Measurements from ENCODE around the gene OR13D1.
"Not testable (repeated sequence)": the region's sequence is repeated elsewhere in the genome, so short reads cannot be mapped to it uniquely, and the experiment has no call there.

The OR13D1 gene, protein sequence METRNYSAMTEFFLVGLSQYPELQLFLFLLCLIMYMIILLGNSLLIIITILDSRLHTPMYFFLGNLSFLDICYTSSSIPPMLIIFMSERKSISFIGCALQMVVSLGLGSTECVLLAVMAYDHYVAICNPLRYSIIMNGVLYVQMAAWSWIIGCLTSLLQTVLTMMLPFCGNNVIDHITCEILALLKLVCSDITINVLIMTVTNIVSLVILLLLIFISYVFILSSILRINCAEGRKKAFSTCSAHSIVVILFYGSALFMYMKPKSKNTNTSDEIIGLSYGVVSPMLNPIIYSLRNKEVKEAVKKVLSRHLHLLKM

GRCh38 chr9:104694218-104694617, at the start of gene OR13D1:
Gene OR13D1 (plus strand): TSS chr9:104694518. CDS start chr9:104694518, 0 bp downstream.
- Mint-ChIP-seq H3K27me3 (no peaks in the 10 kb centered on the region), H3K9me3 (no peaks in the 10 kb centered on the region), H3K36me3 (no peaks in the 10 kb centered on the region), H3K4me3 (no peak within 1 kb of the TSS), H3K4me1 (no peaks in the 10 kb centered on the region), H3K27ac (no peak within 1 kb of the TSS)
- CTCF ChIA-PET = no interaction called here
- no peak for DNase-seq

DNA sequence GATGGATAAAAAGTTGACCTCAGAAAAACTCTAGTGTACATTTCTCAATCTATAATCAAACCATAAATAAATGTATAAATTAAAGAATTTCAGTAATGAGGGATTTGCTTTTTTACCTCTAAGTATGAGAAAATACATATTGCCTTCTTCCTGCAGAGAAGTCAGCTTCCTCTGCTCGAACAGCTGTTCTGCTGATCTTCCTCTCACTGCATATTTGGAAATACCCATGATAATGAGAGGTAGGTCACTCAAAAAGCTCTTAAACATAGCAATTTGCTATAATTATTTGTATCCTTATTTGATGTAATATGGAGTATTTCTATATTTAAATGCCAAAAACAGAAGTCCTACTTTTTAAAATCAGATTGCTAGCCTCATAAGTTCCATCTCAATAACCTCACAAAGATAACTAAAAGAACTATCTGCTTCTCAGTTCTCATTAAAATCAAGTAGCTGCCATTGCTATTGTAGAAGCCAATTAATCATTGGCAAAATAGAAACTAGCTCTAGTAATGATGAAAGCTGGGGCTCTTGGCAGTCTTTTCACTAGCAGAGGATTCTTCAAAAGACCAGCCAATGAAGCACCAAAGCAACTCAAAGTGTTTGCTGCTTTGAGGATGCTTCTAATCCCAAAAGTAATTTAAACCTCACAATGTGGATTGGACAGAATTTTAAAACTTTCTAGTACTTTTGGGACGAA, 35.7 kb upstream of the OR13D1 start:
- CTCF ChIA-PET = no interaction called here
- H3K4me3 Mint-ChIP-seq = no peak overlapping the region
- DNase-seq = no peak
- no peak overlapping the region for H3K27ac Mint-ChIP-seq
- H3K36me3 Mint-ChIP-seq = no peaks in the 10 kb centered on the region
- peaks cover under 1% of the 10 kb centered on the region for H3K9me3 Mint-ChIP-seq
- H3K4me1 Mint-ChIP-seq = no peaks in the 10 kb centered on the region
- H3K27me3 Mint-ChIP-seq = no peaks in the 10 kb centered on the region

DNA sequence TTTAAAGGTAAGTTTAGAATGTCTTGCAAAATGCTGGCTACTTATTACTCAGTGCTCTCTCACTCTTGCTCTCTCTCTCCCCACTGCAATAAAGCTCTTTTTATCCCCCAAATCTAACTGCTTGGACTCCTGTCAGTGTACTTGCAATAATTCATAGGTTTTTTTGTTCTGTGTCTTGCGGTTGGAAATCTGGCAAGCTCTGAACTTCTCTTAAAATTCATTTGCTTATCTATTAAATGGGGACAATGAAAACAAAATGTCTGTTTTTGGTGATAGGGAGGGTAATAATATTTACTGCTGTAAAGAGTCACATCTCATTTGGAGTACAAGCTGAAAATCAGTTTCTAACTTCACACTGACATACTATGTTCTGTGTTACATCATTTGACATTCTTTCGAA, 18.7 kb upstream of the OR13D1 start:
- Mint-ChIP-seq H3K27ac (no peak overlapping the region), H3K4me3 (no peak overlapping the region), H3K36me3 (no peaks in the 10 kb centered on the region), H3K9me3 (no peaks in the 10 kb centered on the region), H3K27me3 (no peaks in the 10 kb centered on the region), H3K4me1 (no peaks in the 10 kb centered on the region)
- no peak for DNase-seq
- CTCF ChIA-PET = no interaction called here

DNA sequence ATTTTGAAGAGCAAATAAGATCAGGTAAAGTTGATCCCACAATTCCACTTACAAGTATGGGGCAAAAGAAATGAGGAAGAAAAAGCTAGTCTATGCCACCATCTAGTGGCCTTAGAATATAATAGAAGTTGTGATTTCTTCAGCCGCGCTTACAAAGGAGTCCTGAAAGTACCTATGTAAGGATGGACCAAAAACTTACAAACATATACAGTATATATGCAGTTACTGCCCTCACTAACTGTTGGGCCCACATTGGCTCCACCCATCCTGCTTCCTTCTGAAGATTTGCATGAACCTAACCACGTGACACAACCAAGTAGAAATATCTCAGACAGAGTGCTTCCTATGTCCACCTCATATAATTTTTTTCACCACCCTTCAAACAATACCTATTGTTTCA, 11.7 kb upstream of the OR13D1 start:
- H3K36me3 Mint-ChIP-seq = no peaks in the 10 kb centered on the region
- no peaks in the 10 kb centered on the region for H3K27me3 Mint-ChIP-seq
- H3K9me3 Mint-ChIP-seq = no peaks in the 10 kb centered on the region
- peak; percentile 23 for DNase-seq
- H3K4me1 Mint-ChIP-seq = peaks cover 3% of the 10 kb centered on the region
- H3K4me3 Mint-ChIP-seq = no peak overlapping the region
- CTCF ChIA-PET = interaction anchor here (0.6 kb wide), 1 partner anchor 756 kb away, joined by 3 read pairs; no protein-coding TSS in a partner anchor
- H3K27ac Mint-ChIP-seq = no peak overlapping the region

- H3K27me3 Mint-ChIP-seq = no peaks in the 10 kb centered on the region
- no peak overlapping the region for H3K4me3 Mint-ChIP-seq
- no peak for DNase-seq
- H3K4me1 Mint-ChIP-seq = peaks cover 3% of the 10 kb centered on the region
- H3K36me3 Mint-ChIP-seq = no peaks in the 10 kb centered on the region
- no peak overlapping the region for H3K27ac Mint-ChIP-seq
- no peaks in the 10 kb centered on the region for H3K9me3 Mint-ChIP-seq
- CTCF ChIA-PET = no interaction called here
Measured at GRCh38 chr9:104686081-104686480, 8.2 kb upstream of the OR13D1 start.

DNA sequence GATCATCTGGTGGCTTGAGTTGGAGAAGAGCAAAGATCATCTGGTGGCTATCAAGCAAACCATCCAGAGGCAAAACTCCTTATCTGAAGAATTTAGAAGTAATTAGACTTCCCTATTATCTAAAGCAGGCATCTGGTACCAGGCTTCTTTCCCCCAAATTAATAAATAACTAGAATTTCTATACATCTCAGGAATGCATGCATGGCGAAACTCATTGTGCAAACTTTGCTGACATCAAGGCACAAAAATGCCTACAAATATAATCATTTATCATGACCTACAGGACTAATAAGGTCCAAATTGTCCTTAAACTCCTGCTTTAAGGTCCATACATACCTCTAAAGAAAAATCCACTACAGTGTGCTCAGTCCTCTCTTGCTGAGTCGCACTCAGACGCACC, 6.0 kb downstream of the OR13D1 start:
- H3K27ac Mint-ChIP-seq = no peak overlapping the region
- H3K36me3 Mint-ChIP-seq = no peaks in the 10 kb centered on the region
- no peaks in the 10 kb centered on the region for H3K27me3 Mint-ChIP-seq
- CTCF ChIA-PET = no interaction called here
- no peak for DNase-seq
- H3K9me3 Mint-ChIP-seq = no peaks in the 10 kb centered on the region
- H3K4me3 Mint-ChIP-seq = no peak overlapping the region
- H3K4me1 Mint-ChIP-seq = no peaks in the 10 kb centered on the region

DNA sequence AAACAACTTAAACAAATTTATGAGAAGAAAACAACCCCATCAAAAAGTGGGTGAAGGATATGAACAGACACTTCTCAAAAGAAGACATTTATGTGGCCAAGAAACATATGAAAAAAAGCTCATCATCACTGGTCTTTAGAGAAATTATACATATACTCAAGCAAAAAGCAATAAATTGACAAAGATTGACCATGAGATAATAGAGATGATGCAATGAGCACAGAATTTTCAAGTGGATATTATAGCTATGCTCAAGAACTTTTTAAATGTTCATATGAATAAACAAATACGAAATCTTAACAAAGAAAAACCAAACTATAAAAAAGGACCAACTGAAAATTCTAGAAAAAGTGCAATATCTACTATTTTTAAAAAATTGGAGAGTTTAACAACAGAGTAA, 14.4 kb downstream of the OR13D1 start:
- H3K4me3 Mint-ChIP-seq, DNase-seq, H3K9me3 Mint-ChIP-seq, H3K27me3 Mint-ChIP-seq, H3K27ac Mint-ChIP-seq, H3K36me3 Mint-ChIP-seq, H3K4me1 Mint-ChIP-seq, CTCF ChIA-PET: not testable (repeated sequence)

- CTCF ChIA-PET = no interaction called here
- Mint-ChIP-seq H3K4me1 (no peaks in the 10 kb centered on the region), H3K36me3 (no peaks in the 10 kb centered on the region), H3K27me3 (no peaks in the 10 kb centered on the region), H3K4me3 (no peak overlapping the region), H3K27ac (no peak overlapping the region), H3K9me3 (no peaks in the 10 kb centered on the region)
- DNase-seq = no peak
Measured at GRCh38 chr9:104711604-104712003, 17.3 kb downstream of the OR13D1 start.

DNA sequence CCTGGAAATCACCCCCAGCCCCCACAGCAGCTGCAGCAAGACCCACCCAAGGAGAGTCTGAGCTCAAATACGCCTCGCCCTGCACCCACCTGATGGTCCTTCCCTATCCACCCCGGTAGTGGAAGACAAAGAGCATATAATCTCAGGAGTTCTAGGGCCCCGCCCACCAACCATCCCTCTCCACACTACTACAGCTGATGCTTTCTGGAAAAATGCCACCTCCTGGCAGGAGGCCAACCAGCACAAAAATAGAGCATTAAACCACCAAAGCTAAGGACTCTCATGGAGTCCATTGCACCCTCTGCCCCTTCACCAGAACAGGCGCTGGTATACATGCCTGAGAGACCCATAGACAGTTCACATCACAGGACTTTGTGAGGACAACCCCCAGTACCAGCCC, 30.7 kb downstream of the OR13D1 start:
- H3K4me1 Mint-ChIP-seq = no peaks in the 10 kb centered on the region
- CTCF ChIA-PET = no interaction called here
- H3K4me3 Mint-ChIP-seq = no peak overlapping the region
- H3K27ac Mint-ChIP-seq = no peak overlapping the region
- no peaks in the 10 kb centered on the region for H3K9me3 Mint-ChIP-seq
- no peak for DNase-seq
- no peaks in the 10 kb centered on the region for H3K27me3 Mint-ChIP-seq
- no peaks in the 10 kb centered on the region for H3K36me3 Mint-ChIP-seq

DNA sequence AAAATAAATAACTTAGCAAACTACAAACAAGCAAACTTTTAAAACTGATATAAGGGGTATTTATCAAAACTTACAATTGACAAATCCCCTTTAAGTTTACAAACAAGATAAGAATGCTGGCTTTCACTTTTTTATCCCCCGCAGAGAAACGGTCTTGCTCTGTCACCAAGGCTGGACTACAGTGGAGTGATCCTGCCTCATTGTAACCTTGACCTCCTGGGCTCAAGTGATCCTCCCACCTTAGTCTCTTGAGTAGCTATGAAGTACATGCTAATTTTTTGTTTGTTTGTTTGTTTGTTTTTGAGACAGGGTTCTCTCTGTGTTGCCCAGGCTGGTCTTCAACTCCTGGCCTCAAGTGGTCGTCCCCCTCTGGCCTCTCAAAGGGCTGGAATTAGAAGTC, 44.1 kb downstream of the OR13D1 start:
- no peak overlapping the region for H3K4me3 Mint-ChIP-seq
- no peaks in the 10 kb centered on the region for H3K36me3 Mint-ChIP-seq
- CTCF ChIA-PET = no interaction called here
- peaks cover 2% of the 10 kb centered on the region for H3K4me1 Mint-ChIP-seq
- no peak overlapping the region for H3K27ac Mint-ChIP-seq
- H3K9me3 Mint-ChIP-seq = no peaks in the 10 kb centered on the region
- H3K27me3 Mint-ChIP-seq = no peaks in the 10 kb centered on the region
- no peak for DNase-seq

DNA sequence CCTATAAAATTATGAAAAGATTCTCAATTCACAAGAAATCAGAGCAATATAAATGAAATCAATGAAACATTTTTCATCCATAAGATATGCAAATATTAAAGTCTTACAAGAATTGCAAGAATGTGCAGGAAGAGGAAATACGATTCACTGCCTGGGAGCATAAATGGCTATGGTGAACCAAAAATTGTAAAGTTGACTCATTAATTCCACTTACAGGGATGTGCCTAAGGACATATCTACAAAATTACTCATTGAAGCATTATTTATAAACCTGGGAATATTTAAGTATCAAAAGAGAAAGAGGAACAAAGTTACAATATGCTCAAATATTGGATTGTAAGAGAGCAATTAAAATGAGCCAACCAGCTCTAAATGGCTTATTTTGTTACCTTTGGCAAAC, 46.3 kb downstream of the OR13D1 start:
- no peaks in the 10 kb centered on the region for H3K27me3 Mint-ChIP-seq
- H3K36me3 Mint-ChIP-seq = no peaks in the 10 kb centered on the region
- CTCF ChIA-PET = no interaction called here
- H3K27ac Mint-ChIP-seq = no peak overlapping the region
- H3K4me3 Mint-ChIP-seq = no peak overlapping the region
- no peaks in the 10 kb centered on the region for H3K9me3 Mint-ChIP-seq
- peaks cover 2% of the 10 kb centered on the region for H3K4me1 Mint-ChIP-seq
- no peak for DNase-seq

DNA sequence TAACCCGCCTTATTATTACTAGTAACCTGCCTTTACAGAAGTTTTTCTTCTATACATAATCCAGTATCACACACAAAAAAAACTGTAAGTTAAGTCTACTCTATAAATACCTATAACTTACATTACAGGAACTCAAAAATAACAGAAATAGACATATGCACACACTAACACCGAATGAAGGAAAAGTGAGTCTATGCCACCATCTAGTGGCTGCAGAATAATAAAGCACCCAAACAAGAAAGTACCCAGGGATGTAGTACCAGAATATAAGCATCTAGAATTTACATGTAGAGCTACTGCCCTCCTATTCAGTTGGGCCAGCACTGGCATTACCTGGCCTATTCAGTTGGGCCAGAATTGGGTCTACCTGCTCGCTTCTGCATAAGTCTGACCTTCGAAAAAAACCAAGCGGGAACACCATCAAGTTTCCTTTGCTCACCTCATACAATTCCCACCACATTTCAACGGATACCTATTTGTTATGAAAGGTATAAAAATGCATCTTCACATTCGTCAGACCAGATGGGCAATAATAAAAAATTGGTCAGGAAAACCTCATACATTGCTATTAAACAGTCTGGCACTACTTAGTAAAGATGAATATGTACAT, 49.2 kb downstream of the OR13D1 start:
- Mint-ChIP-seq H3K4me3 (no peak overlapping the region), H3K9me3 (no peaks in the 10 kb centered on the region), H3K36me3 (peaks cover 3% of the 10 kb centered on the region), H3K27ac (no peak overlapping the region), H3K4me1 (peaks cover 15% of the 10 kb centered on the region), H3K27me3 (no peaks in the 10 kb centered on the region)
- peak; percentile 45 for DNase-seq
- CTCF ChIA-PET = interaction anchor here (0.6 to 2.7 kb wide), 2 partner anchors 19 to 60 kb away, joined by 3 to 8 read pairs; partner anchors contain the start of gene NIPSNAP3B
